Measurements from ENCODE around the gene MAMDC4. TPM values are rescaled to one million over a fixed set of nuclear protein-coding genes. Genes with fewer than 3 reads are reported as not detected.
"Not testable (repeated sequence)": the region's sequence is repeated elsewhere in the genome, so short reads cannot be mapped to it uniquely, and the experiment has no call there.

Gene MAMDC4
- total and polyA plus RNA-seq, 2 of the 13 experiments (the other 11 are each of a cell fraction or from before 2014, with no cell fraction given): 6.0 to 6.8 TPM

GRCh38 chr9:136842380-136842948 lies 9.7 kb upstream of the MAMDC4 start, which contains the start of gene AJM1 (continued):
- TF ChIP-seq YEATS2 (CRISPR knock-in tag; IDR thresholded peaks at IDR 0.05; ENCODE audit: borderline replicate concordance): 0 out of 2 replicates have a peak, but pooled peaks have one; percentile 20
- not testable (repeated sequence) for TF ChIP-seq LCORL (IDR thresholded peaks at IDR 0.05)
- peak; percentile 18; the same call in 1 of the 2 replicates for TF ChIP-seq LCORL (CRISPR knock-in tag; IDR thresholded peaks at IDR 0.05)
- TF ChIP-seq FOXC1 (CRISPR knock-in tag; IDR thresholded peaks at IDR 0.05; ENCODE audit: borderline replicate concordance): peak; percentile 96
- peak; percentile 19; the same call in 1 of the 2 replicates for TF ChIP-seq GATAD2A (CRISPR knock-in tag; IDR thresholded peaks at IDR 0.05)
- peak; percentile 58 for TF ChIP-seq STAG1 (CRISPR knock-in tag; IDR thresholded peaks at IDR 0.05)
- peak; percentile 76 for TF ChIP-seq ZFP90 (CRISPR knock-in tag; IDR thresholded peaks at IDR 0.05; ENCODE audit: borderline replicate concordance)
- TF ChIP-seq ZZZ3 (CRISPR knock-in tag; IDR thresholded peaks at IDR 0.05; ENCODE audit: borderline replicate concordance): 0 out of 2 replicates have a peak, but pooled peaks have one; percentile 55
- peak; percentile 95 for TF ChIP-seq ZNF326 (CRISPR knock-in tag; IDR thresholded peaks at IDR 0.05; ENCODE audit: borderline replicate concordance)
- TF ChIP-seq AKNA (CRISPR knock-in tag; IDR thresholded peaks at IDR 0.05; ENCODE audit: borderline replicate concordance): 0 out of 2 replicates have a peak, but pooled peaks have one; percentile 45
- TF ChIP-seq RAD21 (CRISPR knock-in tag; IDR thresholded peaks at IDR 0.05): 0 out of 2 replicates have a peak, but pooled peaks have one; percentile 40
- 0 out of 2 replicates have a peak, but pooled peaks have one; percentile 31 for TF ChIP-seq ZNF749 (CRISPR knock-in tag; IDR thresholded peaks at IDR 0.05; ENCODE audit: borderline replicate concordance)
- peak; percentile 40; the same call in 1 of the 2 replicates for TF ChIP-seq ZMYM3 (CRISPR knock-in tag; IDR thresholded peaks at IDR 0.05)
- TF ChIP-seq SALL2 (CRISPR knock-in tag; IDR thresholded peaks at IDR 0.05): peak; percentile 52; the same call in 1 of the 2 replicates
- 0 out of 2 replicates have a peak, but pooled peaks have one; percentile 44 for TF ChIP-seq CCDC6 (CRISPR knock-in tag; IDR thresholded peaks at IDR 0.05)
- peak; percentile 79 for TF ChIP-seq ATF7-NPFF (CRISPR knock-in tag; IDR thresholded peaks at IDR 0.05; ENCODE audit: low read depth)
- peak; percentile 19 for TF ChIP-seq KAT8 (CRISPR knock-in tag; IDR thresholded peaks at IDR 0.05)
- peak; percentile 61 for TF ChIP-seq HDAC2 (CRISPR knock-in tag; IDR thresholded peaks at IDR 0.05)
- TF ChIP-seq PAXIP1 (CRISPR knock-in tag; conservative IDR thresholded peaks at IDR 0.05): peak; percentile 57
- peak; percentile 73; the same call in 1 of the 2 replicates for TF ChIP-seq CSRNP1 (CRISPR knock-in tag; IDR thresholded peaks at IDR 0.05)
